Cortex of kidney (tissue), 1 donor: ENCODE results near the gene RPS15.
"Not testable (repeated sequence)": the region's sequence is repeated elsewhere in the genome, so short reads cannot be mapped to it uniquely, and the experiment has no call there.

ENCODE experiments used
- DNase-seq: peaks from one replicate; lab custom pipeline; 2025; lab: John Stamatoyannopoulos, UW

Gene RPS15

DNA sequence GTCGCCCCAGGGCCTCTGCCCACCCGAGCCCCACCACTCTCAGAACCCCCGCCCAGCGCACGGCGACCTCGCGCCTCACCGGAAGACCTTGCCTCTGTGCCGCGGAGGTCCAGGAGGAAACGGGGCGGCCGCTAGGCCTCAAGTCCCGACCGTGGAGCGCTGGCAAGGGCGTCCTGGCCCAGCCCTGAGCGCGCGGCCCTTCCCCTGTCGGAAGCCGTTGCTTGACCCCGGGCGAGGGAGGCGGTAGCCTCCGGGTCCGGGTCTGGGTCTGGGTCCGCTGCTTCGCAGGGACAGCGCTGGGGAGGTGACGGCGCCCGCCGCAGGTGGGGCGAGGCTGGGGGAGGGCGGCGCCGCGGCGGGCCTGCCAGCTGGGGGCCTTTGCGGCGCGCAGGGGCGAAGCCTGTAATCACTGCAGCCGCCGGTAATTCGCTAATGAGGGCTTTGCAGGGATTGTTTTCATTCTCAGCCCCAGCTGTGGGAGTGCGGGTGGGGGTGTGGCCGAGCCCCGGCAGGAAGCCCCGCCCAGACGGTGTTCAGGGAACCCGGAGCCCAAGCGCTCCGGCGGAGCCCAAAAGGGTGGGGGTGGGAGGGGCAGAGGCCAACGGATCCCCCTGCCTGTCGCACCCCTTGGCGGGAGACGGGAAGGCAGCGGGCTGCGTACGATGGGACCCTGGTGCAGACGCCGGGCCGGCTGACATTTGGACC is 32.3 kb downstream of the RPS15 start:
- no peak for DNase-seq

DNA sequence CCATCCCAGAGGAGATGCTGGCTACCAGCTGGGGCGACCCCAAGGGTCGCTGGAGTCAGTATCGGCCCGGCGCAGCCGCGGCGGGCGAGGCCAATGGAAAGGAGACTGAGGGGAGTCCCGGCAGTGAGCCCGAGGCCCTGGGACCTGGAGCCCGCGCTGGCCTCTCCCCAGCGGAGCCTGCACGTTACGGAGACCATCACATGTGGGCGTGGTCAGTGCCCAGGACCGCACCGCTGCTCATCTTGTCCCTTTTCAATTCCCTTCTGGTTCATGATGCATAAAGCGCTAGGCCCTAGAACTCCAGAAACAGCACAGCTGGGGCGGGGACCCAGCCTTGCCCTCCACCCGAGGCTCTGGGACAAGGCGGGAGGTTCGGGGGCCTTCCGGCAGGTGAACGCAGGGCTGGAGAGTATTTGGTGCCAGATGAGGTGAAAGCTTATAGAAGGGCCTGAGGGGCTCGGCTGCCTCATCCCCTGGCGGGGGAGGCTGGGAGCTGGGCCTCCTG is 32.9 kb downstream of the RPS15 start:
- no peak for DNase-seq

DNA sequence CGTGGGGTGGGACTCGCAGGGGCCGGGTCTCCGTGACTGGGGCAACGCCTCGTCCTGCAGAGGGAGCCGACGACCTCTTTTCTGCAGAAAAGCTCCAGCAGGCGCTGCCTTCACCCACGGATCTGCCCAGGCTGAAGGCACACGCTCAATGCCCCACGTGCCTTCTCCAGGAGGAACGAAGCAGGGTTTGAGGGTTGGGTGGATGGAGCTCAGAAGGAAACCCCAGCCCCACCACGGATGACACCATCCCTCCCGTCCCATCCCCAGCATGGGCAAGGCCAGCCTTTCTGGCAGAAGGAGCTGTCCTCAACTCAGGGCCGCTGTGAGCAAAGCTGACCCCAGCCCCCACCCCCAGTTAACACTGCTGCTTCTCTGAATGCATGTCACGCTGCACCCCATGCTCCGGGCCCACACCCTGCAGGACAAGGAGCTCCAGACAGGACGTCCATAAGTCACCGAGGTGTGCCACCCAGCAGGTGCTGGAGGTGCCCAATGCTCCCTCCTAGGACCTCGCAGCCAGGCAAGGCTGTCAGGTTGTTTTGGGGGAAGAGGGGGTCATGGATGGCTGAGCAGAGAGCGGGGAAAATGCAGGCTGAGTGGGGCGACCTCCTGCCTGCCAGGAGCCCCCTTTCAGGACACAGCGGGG is 33.4 kb downstream of the RPS15 start:
- DNase-seq = no peak

DNA sequence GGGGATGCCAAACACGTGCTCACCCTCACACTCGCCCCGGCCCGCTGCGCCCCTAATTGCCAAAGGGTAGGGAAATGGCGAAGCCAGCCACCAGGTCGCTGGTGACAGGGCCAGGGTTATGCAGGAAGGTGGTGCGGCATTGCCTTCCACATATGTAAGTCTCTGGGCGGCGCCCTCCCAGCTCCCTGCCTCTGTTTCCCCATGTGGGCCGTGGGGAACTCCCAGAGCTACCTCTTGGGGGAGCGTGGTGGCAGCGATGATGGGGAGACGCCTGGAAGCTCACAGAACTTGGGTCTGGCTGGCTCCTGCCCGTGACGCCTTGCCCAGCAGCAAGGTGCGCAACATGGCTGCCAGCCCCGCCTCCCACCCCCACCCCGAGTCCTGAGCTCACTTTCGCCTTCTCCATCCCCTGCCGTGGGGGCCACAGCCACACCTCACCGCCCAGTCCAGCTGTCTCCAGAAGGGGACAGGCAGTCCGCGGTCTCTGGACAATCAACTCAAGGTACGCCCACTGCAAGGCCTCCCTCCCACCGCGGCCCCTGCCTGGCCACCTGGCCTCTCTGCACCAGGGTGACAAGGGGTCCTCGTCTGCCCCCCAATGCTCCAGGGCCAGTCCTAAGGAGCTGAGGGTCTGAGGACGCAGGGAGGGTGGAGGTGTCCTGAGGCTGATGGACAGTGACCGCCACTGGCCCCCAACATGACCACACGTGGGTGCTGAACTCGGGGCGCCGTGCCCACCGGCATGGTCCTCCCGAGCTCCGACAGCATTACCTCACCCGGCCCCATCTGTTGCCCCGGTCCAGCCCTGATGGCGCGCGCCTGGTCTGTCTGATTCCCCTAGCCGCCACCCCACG is 34.3 kb downstream of the RPS15 start:
- DNase-seq = no peak

DNA sequence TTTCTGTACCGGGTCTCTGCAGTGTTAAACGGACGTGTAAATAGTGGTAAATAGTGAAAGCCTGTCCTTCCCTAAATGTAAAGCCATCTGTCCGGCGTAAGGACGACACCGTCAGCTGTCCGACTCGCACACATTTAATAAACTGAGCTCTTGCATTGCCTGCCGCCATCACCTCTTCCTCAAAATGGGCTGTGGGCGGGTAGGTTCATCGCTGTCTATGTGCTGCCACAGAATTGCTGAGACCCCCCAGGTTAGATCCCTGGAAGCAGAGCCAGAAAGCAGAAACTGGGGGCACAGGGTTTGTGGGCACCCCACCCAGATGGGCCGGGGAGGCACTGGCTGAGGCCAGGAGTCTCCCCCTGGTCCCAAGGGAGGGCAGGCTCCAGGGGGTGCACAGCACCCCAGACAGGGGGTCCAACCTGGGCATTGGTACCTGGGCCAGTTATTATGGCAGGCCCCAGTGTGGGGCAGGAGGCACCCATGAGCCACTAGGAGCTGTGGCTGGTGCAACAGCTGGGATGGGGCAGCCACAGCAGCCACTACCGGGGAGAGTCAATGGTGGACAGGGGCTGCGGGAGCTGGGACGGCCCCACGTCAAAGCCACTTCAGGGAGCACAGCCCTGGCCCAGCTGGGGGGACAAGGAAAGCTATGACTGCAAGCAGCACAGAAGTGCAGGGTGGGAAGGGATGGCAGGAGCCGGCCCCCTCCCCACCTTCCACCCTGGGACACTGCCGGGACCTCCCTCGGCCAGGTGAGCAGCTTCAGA is 35.1 kb downstream of the RPS15 start:
- DNase-seq = no peak

DNA sequence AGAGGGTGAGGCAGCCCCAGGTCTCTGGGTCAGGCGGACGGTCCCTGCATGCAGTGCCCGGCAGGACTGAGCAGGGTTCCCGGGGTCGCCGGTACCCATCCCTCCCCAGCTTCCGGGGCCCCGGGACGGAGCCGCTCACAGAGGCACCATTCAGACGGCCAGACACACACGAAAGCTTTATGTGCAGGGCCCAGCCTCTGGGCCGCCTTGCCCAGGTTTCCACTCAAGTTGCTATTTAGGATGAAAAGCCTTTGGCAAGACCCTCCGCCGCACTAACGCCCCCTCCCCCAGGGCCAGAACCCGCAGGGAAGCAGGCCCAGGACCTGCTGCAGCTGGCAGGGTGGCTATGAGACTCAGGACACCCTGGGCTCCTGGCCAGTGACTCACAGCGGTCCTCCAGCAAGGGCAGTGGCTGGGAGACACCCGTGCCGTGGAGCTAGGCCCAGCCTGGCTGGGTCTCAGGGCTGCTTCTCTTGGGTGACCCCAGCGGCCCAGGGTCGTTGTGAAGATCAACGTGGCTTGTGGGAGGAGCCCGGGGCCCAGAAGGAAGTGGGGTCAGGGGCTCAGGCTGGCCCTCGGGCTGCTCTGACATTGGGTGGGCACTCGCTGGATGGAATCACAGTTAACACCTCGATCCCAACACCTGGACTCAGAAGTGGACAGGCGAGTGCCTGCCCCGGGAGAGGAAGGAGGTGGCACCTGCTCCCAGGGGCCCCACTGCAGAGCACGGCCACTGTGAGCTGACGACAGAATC is 36.0 kb downstream of the RPS15 start:
- no peak for DNase-seq

DNA sequence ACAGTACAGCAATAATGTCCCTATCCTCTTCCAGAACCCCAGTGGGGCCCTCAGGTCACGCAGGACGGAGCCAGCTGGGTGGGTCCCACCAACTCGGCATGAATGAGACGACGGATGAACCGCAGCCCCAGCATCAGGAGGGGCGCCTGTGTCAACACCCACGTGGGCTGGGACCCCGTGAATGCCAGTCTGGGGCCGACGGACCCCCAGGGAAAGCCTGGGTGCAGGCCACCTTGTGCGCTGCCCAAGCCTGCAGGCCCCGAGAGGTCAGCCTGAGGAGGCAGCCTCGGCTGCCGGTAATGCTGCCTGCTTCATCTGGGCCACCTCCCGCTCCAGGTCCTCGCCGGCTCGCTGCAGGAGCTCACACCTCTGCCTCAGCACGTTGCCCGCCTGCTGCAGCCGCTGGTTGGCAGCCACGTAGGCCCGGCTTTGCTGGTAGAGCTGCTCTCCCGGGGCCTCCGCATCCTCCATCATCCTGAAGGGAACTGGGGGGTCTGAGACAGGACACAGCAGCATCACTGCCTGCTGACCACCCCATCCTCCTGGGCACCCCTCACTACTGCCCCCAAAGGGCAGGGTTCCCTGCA is 36.7 kb downstream of the RPS15 start:
- DNase-seq = no peak

DNA sequence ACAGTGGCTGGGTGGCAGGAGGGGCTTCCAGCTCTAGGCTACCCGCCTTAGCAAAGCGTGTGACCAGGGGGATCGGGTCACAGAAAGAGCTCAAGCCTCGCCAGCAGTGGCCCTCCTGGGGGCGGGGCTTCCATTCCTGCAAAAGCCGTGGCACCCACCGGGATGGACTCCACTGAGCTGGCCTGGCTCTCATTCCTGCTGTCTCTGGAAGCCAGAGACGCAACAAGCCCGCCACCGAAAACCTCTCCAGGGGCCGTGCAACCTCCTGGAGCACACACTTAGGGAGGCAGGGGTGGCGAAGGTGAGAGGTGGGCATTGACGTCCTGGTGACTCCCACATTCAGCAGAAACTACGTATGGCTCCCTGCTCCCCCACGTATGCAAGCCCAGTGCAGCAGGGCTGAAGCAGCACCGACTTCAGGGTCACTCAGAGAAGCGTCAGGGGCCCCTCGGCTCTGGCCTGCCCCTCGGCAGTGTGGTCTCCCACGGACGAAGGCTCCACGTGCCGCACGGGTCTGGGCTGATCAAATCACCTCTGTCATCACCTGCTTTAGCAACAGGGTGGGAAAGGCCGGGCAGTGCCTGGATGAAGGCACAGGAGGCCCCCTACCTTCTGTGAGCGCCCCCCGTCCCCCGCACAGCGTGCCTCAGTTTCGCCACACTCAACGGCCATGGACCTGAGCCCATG is 37.7 kb downstream of the RPS15 start:
- no peak for DNase-seq

DNA sequence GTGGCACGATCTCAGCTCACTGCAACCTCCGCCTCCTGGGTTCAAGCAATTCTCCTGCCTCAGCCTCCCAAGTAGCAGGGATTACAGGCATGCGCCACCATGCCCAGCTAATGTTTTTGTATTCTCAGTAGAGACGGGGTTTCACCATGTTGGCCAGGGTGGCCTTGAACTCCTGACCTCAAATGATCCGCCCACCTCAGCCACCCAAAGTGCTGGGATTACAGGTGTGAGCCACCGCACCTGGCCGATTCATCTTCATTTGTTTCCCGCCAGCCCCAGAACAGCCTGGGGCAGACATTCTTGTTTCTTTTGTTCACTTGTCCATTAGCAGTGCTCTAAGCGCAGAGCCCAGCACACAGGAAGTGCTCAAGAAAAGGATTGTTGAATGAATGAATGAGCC is 38.9 kb downstream of the RPS15 start:
- DNase-seq = not testable (repeated sequence)

DNA sequence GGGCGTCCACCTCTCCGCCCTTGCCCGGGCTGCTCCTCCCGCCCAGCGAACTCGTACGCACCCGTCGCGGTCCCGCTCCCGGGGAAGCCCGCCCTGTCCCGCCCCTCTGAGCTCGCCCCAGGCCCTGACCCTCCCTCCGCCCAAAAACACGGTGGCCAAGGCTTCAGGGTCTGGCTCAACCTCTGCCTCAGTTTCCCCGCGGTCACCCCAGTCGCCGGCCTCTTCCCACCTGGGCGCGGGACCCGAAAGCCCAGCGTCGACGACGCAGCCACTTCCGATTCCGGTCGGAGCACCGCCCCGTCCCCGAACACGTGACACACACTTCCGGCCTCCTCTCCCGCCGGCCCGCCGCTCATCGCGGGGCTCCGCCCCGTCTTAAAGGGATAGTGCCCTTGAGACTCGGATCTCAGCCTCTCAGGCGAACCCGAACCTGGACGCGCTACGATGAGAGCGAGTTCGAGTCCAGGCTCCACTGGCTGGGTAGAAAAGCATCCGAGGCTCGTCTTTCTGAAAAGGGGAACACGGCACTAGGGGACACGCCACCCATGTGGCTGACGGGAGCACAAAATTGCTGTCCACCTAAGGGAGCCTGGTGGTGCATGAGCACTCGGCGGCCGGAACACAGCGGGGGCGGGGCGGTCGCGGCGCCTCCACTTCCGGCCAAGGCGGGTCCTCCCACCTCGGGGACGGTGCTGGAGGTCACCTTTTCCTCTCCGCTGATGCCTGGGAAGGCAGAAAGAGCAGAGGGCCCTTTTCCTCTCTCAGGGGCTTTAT is 40.9 kb downstream of the RPS15 start, which contains the start of gene C19orf25:
Gene C19orf25 (minus strand): TSS at position 282 of the 774 bp plus-strand sequence. CDS start 312 bp downstream, outside the sequence.
- no peak for DNase-seq

DNA sequence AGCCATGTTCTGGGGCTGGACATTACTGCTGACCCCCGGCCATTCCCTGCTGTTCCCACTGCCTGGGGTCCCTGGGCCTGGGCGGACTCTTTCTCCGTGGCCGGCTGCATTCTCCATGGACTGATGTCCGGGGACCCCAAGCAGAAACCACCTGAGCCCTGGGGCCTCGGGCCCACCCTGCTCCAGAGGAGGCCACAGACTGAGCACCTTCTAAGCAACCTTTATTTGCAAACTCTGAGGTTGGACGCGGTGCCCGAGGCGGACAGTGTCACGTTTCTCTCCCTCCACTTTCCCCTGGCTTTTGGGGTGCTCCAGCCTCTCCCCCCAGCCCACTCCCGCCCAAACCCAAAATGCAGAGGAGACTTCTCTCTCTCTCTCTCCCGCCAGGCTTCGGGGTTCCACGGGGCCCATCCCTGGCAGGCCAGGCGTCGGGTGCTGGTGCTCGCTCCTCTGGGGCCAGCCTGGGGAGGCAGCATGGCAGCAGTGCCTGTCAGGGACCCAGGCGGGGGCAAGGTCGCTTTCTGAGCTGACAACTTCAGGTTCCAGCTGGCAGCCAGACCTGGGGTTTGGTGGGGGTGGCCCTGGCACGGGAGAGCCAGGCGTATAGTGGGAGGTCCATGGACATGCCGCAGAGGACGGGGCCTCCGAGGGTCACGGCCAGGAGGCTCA is 43.2 kb downstream of the RPS15 start:
- DNase-seq = no peak

DNA sequence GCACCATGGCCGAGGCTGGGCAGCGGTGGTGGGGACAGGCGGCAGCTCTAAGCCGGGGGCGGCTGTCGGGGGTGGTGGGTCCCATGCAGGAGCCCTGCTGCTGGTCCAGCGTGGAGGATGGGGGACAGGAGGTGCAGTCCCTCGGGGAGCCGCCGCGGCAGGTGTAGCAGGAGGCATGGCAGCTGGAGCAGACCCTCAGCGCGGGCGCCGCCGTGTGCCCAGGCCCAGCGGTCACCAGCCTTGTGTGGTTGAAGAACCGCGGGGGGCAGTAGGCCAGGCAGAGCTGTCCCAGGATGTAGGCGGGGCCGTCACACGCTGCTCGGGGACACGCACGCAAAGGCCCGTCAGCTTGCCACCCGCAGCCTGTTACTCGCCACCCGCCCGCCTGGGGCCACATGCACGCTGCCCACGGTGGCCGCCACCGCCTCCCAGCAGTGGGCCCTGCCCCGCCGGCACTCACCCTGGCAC is 43.7 kb downstream of the RPS15 start:
- no peak for DNase-seq

DNA sequence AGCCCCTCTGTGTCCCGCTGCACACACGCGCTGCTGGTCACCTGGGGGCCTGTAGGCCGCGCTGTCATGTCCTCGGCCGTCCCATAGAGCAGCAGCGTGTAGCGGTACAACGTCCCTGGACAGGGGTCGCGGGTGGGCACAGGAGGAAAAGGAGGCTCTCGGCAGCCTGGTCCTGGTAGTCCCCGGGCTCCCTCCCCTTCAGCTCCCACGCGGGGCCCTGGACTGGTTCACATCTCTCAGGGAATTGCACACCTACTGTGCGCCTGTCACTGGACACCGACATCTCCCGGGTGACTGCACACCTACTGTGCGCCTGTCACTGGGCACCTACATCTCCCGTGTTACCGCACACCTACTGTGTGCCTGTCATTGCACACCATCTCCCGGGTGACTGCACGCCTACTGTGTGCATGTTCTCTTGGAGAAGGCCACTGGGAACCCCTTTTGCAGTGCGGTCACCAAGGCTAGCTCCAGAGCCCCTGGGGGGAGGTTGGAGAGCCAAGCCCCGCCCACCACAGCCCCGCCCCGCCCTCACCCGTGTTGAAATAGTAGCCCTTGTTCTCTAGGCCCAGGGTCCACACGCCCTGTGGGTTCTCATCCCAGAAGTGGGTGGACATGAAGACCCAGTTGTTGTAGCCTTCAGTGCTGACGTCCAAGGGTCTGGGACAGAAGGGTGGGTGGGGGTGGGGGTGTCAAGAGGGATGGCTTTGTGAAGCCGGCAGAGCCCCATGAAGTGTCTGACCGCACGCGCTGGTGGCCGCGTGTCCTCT is 44.4 kb downstream of the RPS15 start:
- DNase-seq = no peak

DNA sequence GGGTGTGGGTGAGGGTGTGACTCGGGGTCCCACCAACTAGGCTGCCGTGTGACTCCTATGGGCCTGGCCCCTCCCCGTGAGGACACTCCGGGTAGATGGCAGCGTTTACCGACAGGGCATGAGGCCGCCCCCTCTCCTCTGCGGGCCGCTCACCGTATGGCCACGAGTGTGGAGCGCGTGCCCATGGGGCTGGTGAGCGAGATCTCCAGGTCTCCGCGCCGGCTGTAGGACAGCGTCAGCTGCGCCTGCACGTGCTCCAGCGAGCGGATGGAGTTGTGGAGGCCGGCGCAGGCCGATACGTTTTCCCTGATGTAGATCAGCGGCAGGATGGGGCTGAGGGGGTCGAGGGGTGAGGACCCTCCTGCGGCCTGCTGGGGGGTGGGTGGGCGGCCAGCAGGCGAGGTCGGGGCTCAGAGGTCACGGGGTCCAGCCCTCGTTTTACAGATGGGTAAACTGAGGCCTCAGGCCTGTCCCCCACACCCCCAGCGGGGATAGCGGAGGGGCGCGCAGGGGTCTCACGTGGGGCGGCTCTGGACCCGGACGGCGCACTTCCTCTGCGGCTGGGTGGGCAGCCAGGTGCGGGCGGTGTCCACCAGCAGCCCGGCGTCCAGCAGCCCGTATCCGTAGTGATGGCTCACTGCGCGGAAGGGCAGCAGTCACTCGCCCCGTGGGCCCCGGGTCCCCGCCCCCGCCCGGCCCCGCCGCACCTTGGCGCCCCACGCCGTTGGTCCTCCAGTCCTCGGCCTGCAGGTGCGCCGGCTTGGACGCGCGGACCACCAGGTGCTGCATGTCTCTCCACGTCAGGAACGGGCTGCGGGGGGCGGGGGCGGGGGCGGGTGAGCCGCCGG is 45.2 kb downstream of the RPS15 start:
- DNase-seq = no peak

DNA sequence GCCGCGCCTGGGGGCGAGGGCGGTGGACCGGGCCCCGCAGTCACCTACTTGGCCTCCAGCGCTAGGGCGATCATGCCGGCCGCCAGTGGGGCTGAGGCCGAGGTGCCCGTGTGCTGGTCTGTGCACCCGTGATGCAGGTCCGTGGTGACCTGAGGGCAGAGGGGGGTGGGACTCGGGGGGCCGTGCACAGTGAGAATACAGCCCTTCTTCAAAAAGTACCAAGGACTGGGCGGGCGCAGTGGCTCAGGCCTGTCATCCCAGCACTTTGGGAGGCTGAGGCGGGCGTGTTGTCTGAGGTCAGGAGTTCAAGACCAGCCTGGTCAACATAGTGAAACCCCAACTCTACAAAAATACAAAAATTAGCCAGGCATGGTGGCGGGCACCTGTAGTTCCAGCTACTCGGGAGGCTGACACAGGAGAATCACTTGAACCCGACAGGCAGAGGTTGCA is 45.8 kb downstream of the RPS15 start:
- no peak for DNase-seq

DNA sequence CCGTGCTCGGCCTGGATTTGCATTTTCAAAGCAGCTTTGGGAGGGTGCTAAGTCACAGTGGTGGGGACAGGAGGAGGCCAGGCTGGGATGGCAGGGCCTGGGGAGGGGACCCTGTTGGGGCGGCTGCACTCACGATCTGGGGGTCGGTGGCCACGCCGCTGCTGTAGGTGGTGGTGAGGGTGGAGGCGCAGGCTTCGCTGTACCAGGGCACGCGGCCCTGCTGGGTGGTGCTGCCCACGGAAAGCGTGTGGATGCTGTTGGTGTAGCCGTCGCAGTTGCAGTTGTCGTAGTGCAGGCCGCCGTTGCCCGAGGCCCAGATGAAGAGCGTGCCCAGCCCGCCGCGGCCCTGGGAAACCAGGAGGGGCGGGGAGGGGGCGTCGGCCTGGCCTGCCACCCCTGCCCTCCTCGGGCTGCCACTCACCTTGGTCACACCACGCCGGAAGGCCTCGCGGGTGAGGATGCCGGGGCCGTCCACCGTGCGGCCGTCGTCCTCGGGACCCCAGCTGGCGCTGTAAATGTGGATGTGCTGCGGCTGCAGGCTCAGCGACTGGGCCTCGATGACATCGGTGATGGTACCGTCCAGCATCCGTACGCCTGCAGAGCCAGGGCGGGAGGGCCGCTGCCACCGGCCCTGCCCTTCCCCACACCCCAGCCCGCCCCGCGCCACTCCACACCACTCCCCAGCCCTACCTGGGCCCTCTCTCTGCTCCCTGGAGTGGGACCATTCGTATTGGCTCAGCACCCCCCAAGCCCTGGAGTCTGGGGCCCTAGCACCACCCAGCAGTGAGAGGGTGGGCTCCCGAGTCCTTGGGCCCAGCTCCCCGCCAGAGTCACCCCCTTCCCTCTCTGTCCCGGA is 48.8 kb downstream of the RPS15 start:
- no peak for DNase-seq
